HepG2 (cell line): ENCODE data around the gene AP4S1. TPM values are rescaled to one million over a fixed set of nuclear protein-coding genes. Genes with fewer than 3 reads are reported as not detected.

Experiments
- ATF1 ChIP-seq: IDR thresholded peaks from 2 replicates; pipeline ENCODE4 v1.6.1; 2016; ENCODE audit warnings: mild to moderate bottlenecking, control low read depth
- ATF3 ChIP-seq: sonication (generic); formaldehyde crosslinking; IDR thresholded peaks from 2 replicates; pipeline ENCODE4 v1.4.0; 2020; ENCODE audit warnings: missing genetic modification reagents
- CCDC6 ChIP-seq: sonication (generic); formaldehyde crosslinking; IDR thresholded peaks from 2 replicates; pipeline ENCODE4 v1.8.1; 2022; ENCODE audit warnings: mild to moderate bottlenecking, missing genetic modification reagents, moderate library complexity
- CEBPB ChIP-seq: IDR thresholded peaks from 2 replicates; pipeline ENCODE4 v1.6.1; 2011; ENCODE audit warnings: low read depth, low read length, improper control_type of control experiment, borderline replicate concordance
- CHCHD3 ChIP-seq: sonication (generic); formaldehyde crosslinking; IDR thresholded peaks from 2 replicates; pipeline ENCODE4 v1.8.0; 2022; ENCODE audit warnings: mild to moderate bottlenecking, missing genetic modification reagents, moderate library complexity
- CREB1 ChIP-seq, 2 experiments: fragments of 450-650 bp in 1 of 2; IDR thresholded peaks; 2 replicates each; pipeline ENCODE4 v1.6.1; 2016 to 2017; ENCODE audit warnings: control low read depth in 1 of 2, mild to moderate bottlenecking in 1 of 2, missing compliant biosample characterization in 1 of 2, missing genetic modification characterization in 1 of 2
- EEA1 ChIP-seq: sonication (generic); formaldehyde crosslinking; IDR thresholded peaks from 2 replicates; pipeline ENCODE4 v1.5.1; 2020; ENCODE audit warnings: mild to moderate bottlenecking, missing genetic modification reagents, borderline replicate concordance
- GATAD2A ChIP-seq: IDR thresholded peaks from 2 replicates; pipeline ENCODE4 v1.6.1; 2016
- KLF6 ChIP-seq: IDR thresholded peaks from 2 replicates; pipeline ENCODE4 v1.8.0; 2016; ENCODE audit warnings: missing biosample characterization, missing genetic modification reagents
- NR2C2 ChIP-seq: sonication (generic); formaldehyde crosslinking; IDR thresholded peaks from 2 replicates; pipeline ENCODE4 v1.4.0; 2020; ENCODE audit warnings: missing genetic modification reagents, mild to moderate bottlenecking, moderate library complexity, borderline replicate concordance
- PCBP1 ChIP-seq: fragments of 200-400 bp; formaldehyde crosslinking; IDR thresholded peaks from 2 replicates; pipeline ENCODE4 v1.6.1; 2017; ENCODE audit warnings: mild to moderate bottlenecking, low read depth, low read length, borderline replicate concordance
- POGK ChIP-seq: sonication (generic); formaldehyde crosslinking; conservative IDR thresholded peaks from 2 replicates; pipeline ENCODE4 v1.8.0; 2022; ENCODE audit warnings: mild to moderate bottlenecking, moderate library complexity, missing genetic modification reagents
- RFXAP ChIP-seq: sonication (generic); formaldehyde crosslinking; IDR thresholded peaks from 2 replicates; pipeline ENCODE4 v1.4.0; 2020; ENCODE audit warnings: missing genetic modification reagents, borderline replicate concordance
- SALL1 ChIP-seq: sonication (generic); formaldehyde crosslinking; IDR thresholded peaks from 2 replicates; pipeline ENCODE4 v1.8.0; 2022; ENCODE audit warnings: mild to moderate bottlenecking, missing genetic modification reagents
- SMARCE1 ChIP-seq: fragments of 450-650 bp; IDR thresholded peaks from 2 replicates; pipeline ENCODE4 v1.6.1; 2017; ENCODE audit warnings: borderline replicate concordance
- TEAD2 ChIP-seq: sonication (generic); formaldehyde crosslinking; IDR thresholded peaks from 2 replicates; pipeline ENCODE4 v1.9.0; 2021; ENCODE audit warnings: missing genetic modification reagents
- YEATS4 ChIP-seq: sonication (generic); formaldehyde crosslinking; IDR thresholded peaks from 2 replicates; pipeline ENCODE4 v1.4.0; 2020; ENCODE audit warnings: missing genetic modification reagents, borderline replicate concordance
- ZMAT3 ChIP-seq: sonication (generic); formaldehyde crosslinking; conservative IDR thresholded peaks from 2 replicates; pipeline ENCODE4 v1.7.0; 2021; ENCODE audit warnings: missing genetic modification reagents
- ZNF484 ChIP-seq: sonication (generic); formaldehyde crosslinking; IDR thresholded peaks from 2 replicates; pipeline ENCODE4 v1.5.1; 2020; ENCODE audit warnings: mild to moderate bottlenecking, low read depth, missing genetic modification reagents, borderline replicate concordance
- polyA plus RNA-seq, 8 experiments: library from polyadenylated mRNA; depleted of rRNA in 3 of 8; stranded (reverse) in 7 of 8; unstranded in 1 of 8; fragments of >200 nt; fragmentation: Illumina TruSeq in 4 of 8; extraction: Trizol in 4 of 8; gene quantifications; 2 replicates each; pipeline versions ENCODE4 v1.2.1 to v1.2.3, GENCODE V29; 2011 to 2016; ENCODE audit warnings: low read depth in 4 of 8, missing spikeins in 1 of 8, mixed read lengths in 1 of 8; ENCODE audit not compliant: insufficient read depth in 1 of 8
- total RNA-seq, 5 experiments: library from RNA; depleted of rRNA; stranded (reverse); fragments of >200 nt; fragmentation: Illumina TruSeq; extraction: Trizol; gene quantifications; 2 replicates each; pipeline ENCODE4 v1.2.3, GENCODE V29; 2016; ENCODE audit warnings: low read depth in 1 of 5
- TF ChIP-seq, protein P1 (sequence below): sonication (generic); formaldehyde crosslinking; IDR thresholded peaks from 2 replicates; pipeline ENCODE4 v1.5.0; 2020; ENCODE audit warnings: mild to moderate bottlenecking, missing genetic modification reagents
- TF ChIP-seq, protein P2 (sequence below): sonication (generic); formaldehyde crosslinking; IDR thresholded peaks from 2 replicates; pipeline ENCODE4 v1.5.0; 2020; ENCODE audit warnings: missing genetic modification reagents
- TF ChIP-seq, protein P3 (sequence below): sonication (generic); formaldehyde crosslinking; IDR thresholded peaks from 2 replicates; pipeline ENCODE4 v1.8.0; 2022; ENCODE audit warnings: missing genetic modification reagents, mild to moderate bottlenecking, moderate library complexity, borderline replicate concordance

AP4S1 gene
- total and polyA plus RNA-seq, 2 of the 13 experiments (the other 11 are each of a cell fraction or from before 2014, with no cell fraction given), result 3.9 to 21.1 TPM

- TF ChIP-seq, protein P1, sequence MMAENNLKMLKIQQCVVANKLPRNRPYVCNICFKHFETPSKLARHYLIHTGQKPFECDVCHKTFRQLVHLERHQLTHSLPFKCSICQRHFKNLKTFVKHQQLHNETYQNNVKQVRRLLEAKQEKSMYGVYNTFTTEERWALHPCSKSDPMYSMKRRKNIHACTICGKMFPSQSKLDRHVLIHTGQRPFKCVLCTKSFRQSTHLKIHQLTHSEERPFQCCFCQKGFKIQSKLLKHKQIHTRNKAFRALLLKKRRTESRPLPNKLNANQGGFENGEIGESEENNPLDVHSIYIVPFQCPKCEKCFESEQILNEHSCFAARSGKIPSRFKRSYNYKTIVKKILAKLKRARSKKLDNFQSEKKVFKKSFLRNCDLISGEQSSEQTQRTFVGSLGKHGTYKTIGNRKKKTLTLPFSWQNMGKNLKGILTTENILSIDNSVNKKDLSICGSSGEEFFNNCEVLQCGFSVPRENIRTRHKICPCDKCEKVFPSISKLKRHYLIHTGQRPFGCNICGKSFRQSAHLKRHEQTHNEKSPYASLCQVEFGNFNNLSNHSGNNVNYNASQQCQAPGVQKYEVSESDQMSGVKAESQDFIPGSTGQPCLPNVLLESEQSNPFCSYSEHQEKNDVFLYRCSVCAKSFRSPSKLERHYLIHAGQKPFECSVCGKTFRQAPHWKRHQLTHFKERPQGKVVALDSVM, result peak; percentile 88
- TF ChIP-seq ZNF484 (CRISPR knock-in tag) (no peak), CEBPB (peak; percentile 100), CCDC6 (CRISPR knock-in tag) (0 out of 2 replicates have a peak, but pooled peaks have one; percentile 23), NR2C2 (CRISPR knock-in tag) (peak; percentile 70; the same call in 1 of the 2 replicates), CREB1 (IDR thresholded peaks at IDR 0.05) (no peak), CREB1 (CRISPR knock-in tag; IDR thresholded peaks at IDR 0.05) (peak; percentile 47; the same call in 1 of the 2 replicates), POGK (peak; percentile 91), SALL1 (CRISPR knock-in tag) (peak; percentile 88), GATAD2A (CRISPR knock-in tag) (peak; percentile 97), TEAD2 (no peak), ATF1 (CRISPR knock-in tag) (no peak), ATF3 (CRISPR knock-in tag) (no peak), ZMAT3 (CRISPR knock-in tag) (no peak), EEA1 (CRISPR knock-in tag) (no peak), PCBP1 (no peak), RFXAP (CRISPR knock-in tag) (no peak), SMARCE1 (no peak), YEATS4 (CRISPR knock-in tag) (no peak), CHCHD3 (CRISPR knock-in tag) (no peak), KLF6 (CRISPR knock-in tag) (peak; percentile 73)
- TF ChIP-seq, protein P2, sequence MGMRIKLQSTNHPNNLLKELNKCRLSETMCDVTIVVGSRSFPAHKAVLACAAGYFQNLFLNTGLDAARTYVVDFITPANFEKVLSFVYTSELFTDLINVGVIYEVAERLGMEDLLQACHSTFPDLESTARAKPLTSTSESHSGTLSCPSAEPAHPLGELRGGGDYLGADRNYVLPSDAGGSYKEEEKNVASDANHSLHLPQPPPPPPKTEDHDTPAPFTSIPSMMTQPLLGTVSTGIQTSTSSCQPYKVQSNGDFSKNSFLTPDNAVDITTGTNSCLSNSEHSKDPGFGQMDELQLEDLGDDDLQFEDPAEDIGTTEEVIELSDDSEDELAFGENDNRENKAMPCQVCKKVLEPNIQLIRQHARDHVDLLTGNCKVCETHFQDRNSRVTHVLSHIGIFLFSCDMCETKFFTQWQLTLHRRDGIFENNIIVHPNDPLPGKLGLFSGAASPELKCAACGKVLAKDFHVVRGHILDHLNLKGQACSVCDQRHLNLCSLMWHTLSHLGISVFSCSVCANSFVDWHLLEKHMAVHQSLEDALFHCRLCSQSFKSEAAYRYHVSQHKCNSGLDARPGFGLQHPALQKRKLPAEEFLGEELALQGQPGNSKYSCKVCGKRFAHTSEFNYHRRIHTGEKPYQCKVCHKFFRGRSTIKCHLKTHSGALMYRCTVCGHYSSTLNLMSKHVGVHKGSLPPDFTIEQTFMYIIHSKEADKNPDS (CRISPR knock-in tag), result no peak; the same call in 1 of the 2 replicates
- TF ChIP-seq, protein P3, sequence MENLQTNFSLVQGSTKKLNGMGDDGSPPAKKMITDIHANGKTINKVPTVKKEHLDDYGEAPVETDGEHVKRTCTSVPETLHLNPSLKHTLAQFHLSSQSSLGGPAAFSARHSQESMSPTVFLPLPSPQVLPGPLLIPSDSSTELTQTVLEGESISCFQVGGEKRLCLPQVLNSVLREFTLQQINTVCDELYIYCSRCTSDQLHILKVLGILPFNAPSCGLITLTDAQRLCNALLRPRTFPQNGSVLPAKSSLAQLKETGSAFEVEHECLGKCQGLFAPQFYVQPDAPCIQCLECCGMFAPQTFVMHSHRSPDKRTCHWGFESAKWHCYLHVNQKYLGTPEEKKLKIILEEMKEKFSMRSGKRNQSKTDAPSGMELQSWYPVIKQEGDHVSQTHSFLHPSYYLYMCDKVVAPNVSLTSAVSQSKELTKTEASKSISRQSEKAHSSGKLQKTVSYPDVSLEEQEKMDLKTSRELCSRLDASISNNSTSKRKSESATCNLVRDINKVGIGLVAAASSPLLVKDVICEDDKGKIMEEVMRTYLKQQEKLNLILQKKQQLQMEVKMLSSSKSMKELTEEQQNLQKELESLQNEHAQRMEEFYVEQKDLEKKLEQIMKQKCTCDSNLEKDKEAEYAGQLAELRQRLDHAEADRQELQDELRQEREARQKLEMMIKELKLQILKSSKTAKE (CRISPR knock-in tag), result no peak
Observed at GRCh38 chr14:31037709-31038221, 12.3 kb downstream of the AP4S1 start (continued).
